Fibroblast of villous mesenchyme (primary cell): ENCODE results near the gene SLC19A1. TPM values are rescaled to one million over a fixed set of nuclear protein-coding genes. Genes with fewer than 3 reads are reported as not detected.
A peak's percentile ranks its signal among the peaks of the same experiment; 100 is the strongest.
"Not testable (repeated sequence)": the region's sequence is repeated elsewhere in the genome, so short reads cannot be mapped to it uniquely, and the experiment has no call there.

Source experiments
- DNase-seq: peaks from one replicate; pipeline ENCODE4 v3.0.0-alpha.2; 2010; ENCODE audit warnings: low read depth
- H3K4me3 ChIP-seq: 2 replicates; pipeline ENCODE4 v1.5.1; 2011; ENCODE audit warnings: low read depth, mild to moderate bottlenecking, low read length
- CTCF ChIP-seq: IDR thresholded peaks from 2 replicates; pipeline ENCODE4 v1.5.1; 2012; ENCODE audit warnings: low read depth, mild to moderate bottlenecking, low read length; ENCODE audit not compliant: insufficient read depth
- total RNA-seq: library from RNA; depleted of rRNA; stranded (reverse); fragments of >200 nt; gene quantifications from 2 replicates; pipeline ENCODE4 v1.2.3, GENCODE V29; 2012

SLC19A1 gene
- total RNA-seq, 1 donor = 6.5 TPM

GRCh38 chr21:45562965-45563364, 20.7 kb upstream of the SLC19A1 start:
- no peak overlapping the region for H3K4me3 ChIP-seq
- no peak for TF ChIP-seq CTCF
- DNase-seq = peak; percentile 19

GRCh38 chr21:45562402-45562801, 20.2 kb upstream of the SLC19A1 start:
- TF ChIP-seq CTCF = no peak
- no peak for DNase-seq

DNA sequence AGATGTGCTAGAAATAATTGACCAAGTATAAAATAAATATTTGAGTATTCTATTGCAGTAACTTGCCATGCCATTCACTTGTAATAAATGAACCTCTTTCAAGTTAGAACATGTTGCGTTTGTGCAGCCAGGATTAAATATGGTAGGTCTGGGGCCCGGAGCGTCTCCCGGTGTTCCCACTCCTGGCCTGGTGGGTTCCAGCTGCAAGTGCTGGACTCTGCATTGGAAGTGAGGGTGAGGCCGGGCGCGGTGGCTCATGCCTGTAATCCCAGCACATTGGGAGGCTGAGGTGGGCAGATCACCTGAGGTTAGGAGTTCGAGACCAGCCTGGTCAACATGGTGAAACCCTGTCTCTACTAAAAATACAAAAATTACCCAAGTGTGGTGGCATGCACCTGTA, 19.0 kb upstream of the SLC19A1 start:
- not testable (repeated sequence) for DNase-seq, H3K4me3 ChIP-seq

More at GRCh38 chr21:45562402-45562801, 20.2 kb upstream of the SLC19A1 start:
- H3K4me3 ChIP-seq = no peak overlapping the region

DNA sequence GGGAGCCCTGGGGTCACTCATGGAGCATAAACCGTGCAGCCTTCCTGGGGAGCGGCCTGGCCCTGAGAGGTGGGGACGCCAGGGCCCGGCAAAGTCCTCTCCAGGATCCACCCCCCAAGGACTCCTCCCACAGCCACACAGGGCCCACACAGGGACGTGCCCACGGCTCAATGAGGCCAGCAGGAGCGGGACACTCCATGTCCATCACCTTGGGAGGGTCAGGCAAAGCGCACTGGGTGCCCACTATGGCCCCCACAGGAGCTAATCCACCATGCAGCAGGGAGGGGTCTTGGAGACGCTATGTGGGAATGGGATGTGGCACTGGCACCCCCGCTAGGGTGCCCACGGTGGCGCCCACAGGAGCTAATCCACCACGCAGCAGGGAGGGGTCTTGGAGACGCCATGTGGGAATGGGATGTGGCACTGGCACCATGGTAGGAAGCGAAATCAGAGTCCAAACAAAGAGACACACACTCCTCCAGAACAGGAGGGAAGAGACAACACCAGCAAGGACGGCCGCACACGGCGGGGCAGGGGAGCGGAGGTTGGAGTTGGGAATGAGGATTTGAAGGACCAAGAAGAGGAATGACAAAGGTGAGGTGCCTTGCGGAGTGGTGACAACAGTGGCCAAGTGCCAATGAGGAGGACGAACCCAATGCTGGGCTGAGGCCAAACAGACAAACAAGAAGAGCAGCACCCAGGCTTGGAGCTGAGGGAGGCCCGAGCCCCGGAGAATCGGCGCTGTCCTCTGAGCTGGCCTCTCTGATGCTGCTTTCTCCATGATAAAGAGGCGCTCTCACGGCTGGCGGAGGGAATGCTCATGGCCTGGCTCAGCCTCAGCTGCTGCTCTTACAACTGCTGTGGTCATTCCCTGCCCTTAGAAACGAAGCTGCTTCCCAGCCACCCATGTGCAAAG, 18.1 kb upstream of the SLC19A1 start:
- H3K4me3 ChIP-seq = no peak overlapping the region
- DNase-seq = no peak
- no peak for TF ChIP-seq CTCF

DNA sequence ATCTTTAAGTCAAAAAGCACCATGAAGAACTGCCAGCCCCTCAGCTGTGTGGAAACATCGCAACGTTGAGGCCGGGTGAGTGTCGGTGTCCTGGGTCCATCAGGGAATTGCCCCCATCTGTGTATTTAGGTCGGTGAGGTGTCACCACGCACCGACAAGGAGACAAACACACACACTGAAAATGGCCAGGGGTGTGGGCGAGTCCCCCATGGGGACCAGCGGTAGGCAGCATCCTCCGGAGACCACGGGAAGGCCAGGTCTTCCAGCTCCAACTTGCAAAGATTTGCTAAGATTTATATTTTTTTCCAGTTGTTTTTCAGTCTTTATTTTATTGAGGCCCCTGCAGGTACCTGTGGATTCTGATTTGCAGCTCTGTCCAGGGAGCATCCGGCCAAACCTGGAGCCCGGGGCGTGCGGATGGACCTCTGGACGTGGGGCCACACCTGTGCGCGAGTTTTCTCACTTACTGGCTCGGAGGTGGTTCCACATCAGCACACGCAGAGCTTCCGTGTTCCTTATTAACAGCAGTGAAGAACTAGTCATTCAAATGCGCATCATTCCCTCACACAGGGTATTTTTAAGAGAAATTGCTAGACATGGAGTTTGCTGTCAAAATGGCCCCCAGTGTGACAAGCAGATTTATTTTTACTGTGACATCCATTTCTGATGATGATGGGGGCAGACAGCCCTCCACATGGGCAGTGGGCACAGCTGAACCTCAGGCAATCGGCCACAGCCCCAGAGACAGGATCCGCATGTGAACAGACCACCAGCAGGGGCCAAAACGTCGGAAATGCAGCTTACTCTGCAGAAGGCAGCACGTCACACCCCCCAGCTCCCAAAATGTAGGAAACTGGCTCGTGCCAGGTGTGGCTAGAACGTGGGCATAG, 17.2 kb upstream of the SLC19A1 start:
- no peak for TF ChIP-seq CTCF
- no peak overlapping the region for H3K4me3 ChIP-seq

GRCh38 chr21:45558044-45558721, 15.9 kb upstream of the SLC19A1 start:
- no peak overlapping the region for H3K4me3 ChIP-seq
- no peak for TF ChIP-seq CTCF
- DNase-seq = no peak

More for the DNA sequence above, 17.2 kb upstream of the SLC19A1 start:
- DNase-seq = no peak
